Lung (tissue), 12 donors: ENCODE measurements around the gene ULK2. TPM values are rescaled to one million over a fixed set of nuclear protein-coding genes. Genes with fewer than 3 reads are reported as not detected.

Experiments used
- ATAC-seq: fragments of 200-7000 bp; cut with Tn5 transposase; one replicate; pipeline ENCODE4 v1.9.1; 2020; ENCODE audit warnings: moderate number of reproducible peaks; ENCODE audit not compliant: insufficient read depth, low FRiP score
- DNase-seq, 3 donors: peaks; one replicate each; pipeline ENCODE4 v3.0.0-alpha.2; 2013 to 2017
- H3K27ac ChIP-seq, 2 donors: one replicate each; pipeline ENCODE4 v1.5.1; 2013; ENCODE audit warnings: mild to moderate bottlenecking in 2 of 2, moderate library complexity in 2 of 2, control low read depth in 1 of 2, inconsistent platforms in 1 of 2, low read depth in 1 of 2, low read length in 1 of 2
- H3K27me3 ChIP-seq, 3 donors: one replicate each; pipeline ENCODE4 v1.5.1; 2013; ENCODE audit warnings: low read length in 2 of 3; ENCODE audit not compliant: control insufficient read depth in 3 of 3, insufficient read depth in 3 of 3
- H3K36me3 ChIP-seq, 4 donors: one replicate each; pipeline ENCODE4 v1.5.1; 2013; ENCODE audit warnings: low read length in 4 of 4, mild to moderate bottlenecking in 1 of 4, moderate library complexity in 1 of 4; ENCODE audit not compliant: control insufficient read depth in 4 of 4, insufficient read depth in 4 of 4
- H3K4me1 ChIP-seq, 5 donors: one replicate each; pipeline ENCODE4 v1.5.1; 2013; ENCODE audit warnings: low read length in 5 of 5, mild to moderate bottlenecking in 2 of 5, moderate library complexity in 1 of 5; ENCODE audit not compliant: control insufficient read depth in 5 of 5, insufficient read depth in 5 of 5
- H3K4me3 ChIP-seq: one replicate; pipeline ENCODE4 v1.5.1; 2013; ENCODE audit warnings: mild to moderate bottlenecking, control low read depth, moderate library complexity
- H3K9ac ChIP-seq, 2 donors: one replicate each; pipeline ENCODE4 v1.5.1; 2013; ENCODE audit warnings: low read length in 2 of 2, control low read depth in 1 of 2; ENCODE audit not compliant: insufficient read depth in 1 of 2
- H3K9me3 ChIP-seq, 4 donors: one replicate each; pipeline ENCODE4 v1.5.1; 2013; ENCODE audit warnings: low read length in 3 of 4, mild to moderate bottlenecking in 1 of 4, moderate library complexity in 1 of 4; ENCODE audit not compliant: control insufficient read depth in 4 of 4, insufficient read depth in 3 of 4
- WGBS, 2 donors: extraction: QIAGEN DNeasy Blood & Tissue Kit; methylation state at CpG; one replicate each; pipeline ENCODE4 v1.1.7; 2013; 5-methylcytosine and 5-hydroxymethylcytosine counted together
- polyA plus RNA-seq, 2 donors: library from polyadenylated mRNA; stranded (reverse); fragments of 200-250 nt; gene quantifications; one replicate each; pipeline ENCODE4 v1.2.1, GENCODE V29; 2013
- total RNA-seq, 2 donors: library from RNA; depleted of rRNA in 1 of 2; stranded (reverse); fragments of >200 nt in 1 of 2; gene quantifications; one replicate each; pipeline ENCODE4 v1.2.1, GENCODE V29; 2014 to 2021
- TF ChIP-seq, protein P1 (sequence below): IDR thresholded peaks from 2 replicates; pipeline ENCODE4 v1.5.1; 2012; ENCODE audit warnings: mild to moderate bottlenecking; ENCODE audit errors: control extremely low read depth, extremely low read depth
- donor health status: control.
- donor health status: control.
- donor health status: Bipolar disorder and iron deficiency.
- donor health status: healthy.
- donor health status: DM: yes; HTN: yes; CAD: no.

Gene ULK2
- total and polyA plus RNA-seq, 4 donors = 5.8 to 61.4 (median 16.5) TPM

DNA sequence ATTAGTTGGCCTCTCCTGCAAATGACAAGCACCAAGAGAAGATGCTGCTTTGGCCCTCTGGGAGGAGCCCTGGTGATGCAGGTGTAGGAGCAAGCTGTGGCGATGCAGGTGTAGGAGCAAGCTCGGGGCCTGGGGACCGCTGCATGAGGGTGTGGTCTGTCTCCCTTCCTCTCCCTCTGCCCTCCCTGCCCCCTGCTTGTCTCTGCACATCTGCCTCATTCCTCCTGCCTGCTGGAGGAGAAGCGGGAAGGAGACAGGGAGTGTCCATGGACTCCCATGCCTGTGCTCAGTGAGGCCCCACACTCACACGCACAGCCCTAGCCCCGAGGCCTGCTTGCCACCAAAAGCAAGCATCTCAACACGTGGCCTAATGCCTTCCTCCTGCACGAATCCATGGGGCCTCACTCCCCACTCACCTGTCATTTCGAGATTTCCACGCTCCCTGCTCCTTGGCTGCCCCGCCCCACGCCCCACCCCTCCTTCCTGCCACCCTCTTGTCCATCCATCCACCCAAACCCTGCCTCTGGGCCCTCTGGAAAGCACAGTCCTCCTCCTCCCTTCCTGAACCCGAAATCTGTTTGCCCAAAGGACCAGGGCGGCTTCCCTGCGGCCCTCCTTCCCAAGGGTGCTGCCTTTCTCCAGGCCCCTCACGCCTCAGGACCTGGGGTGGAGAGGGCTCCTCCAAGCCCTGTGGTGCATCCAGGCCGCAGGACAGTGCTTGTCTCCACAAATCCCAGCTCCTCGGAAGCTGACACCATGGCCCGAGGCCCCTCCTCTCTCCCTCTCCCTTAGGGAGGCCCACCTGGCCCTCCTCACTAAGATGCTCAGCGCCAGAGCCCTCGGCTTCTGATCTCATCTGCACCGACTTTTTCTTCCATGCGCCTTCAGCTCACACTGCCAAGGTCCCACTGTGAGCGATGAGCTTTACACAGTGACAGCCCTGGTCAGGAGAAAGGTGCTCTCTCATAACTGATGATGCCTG, 107.9 kb downstream of the ULK2 start:
- peak in 1 of 3 donors; percentile 4 for DNase-seq
- TF ChIP-seq, protein P1, sequence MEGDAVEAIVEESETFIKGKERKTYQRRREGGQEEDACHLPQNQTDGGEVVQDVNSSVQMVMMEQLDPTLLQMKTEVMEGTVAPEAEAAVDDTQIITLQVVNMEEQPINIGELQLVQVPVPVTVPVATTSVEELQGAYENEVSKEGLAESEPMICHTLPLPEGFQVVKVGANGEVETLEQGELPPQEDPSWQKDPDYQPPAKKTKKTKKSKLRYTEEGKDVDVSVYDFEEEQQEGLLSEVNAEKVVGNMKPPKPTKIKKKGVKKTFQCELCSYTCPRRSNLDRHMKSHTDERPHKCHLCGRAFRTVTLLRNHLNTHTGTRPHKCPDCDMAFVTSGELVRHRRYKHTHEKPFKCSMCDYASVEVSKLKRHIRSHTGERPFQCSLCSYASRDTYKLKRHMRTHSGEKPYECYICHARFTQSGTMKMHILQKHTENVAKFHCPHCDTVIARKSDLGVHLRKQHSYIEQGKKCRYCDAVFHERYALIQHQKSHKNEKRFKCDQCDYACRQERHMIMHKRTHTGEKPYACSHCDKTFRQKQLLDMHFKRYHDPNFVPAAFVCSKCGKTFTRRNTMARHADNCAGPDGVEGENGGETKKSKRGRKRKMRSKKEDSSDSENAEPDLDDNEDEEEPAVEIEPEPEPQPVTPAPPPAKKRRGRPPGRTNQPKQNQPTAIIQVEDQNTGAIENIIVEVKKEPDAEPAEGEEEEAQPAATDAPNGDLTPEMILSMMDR = no peak
- no peak overlapping the region for H3K4me3 ChIP-seq
- no peaks in the 10 kb centered on the region for H3K36me3 ChIP-seq
- 83 to 90% methylated on average over 24 of the region's 24 CpGs for WGBS, 2 donors
- H3K27ac ChIP-seq = no peak overlapping the region
- H3K9ac ChIP-seq = no peak overlapping the region
- no peak for ATAC-seq
- H3K27me3 ChIP-seq = no peaks in the 10 kb centered on the region
- no peaks in the 10 kb centered on the region for H3K9me3 ChIP-seq
- H3K4me1 ChIP-seq = peaks cover 0 to 6% (median 0%) of the 10 kb centered on the region in 5 donors

DNA sequence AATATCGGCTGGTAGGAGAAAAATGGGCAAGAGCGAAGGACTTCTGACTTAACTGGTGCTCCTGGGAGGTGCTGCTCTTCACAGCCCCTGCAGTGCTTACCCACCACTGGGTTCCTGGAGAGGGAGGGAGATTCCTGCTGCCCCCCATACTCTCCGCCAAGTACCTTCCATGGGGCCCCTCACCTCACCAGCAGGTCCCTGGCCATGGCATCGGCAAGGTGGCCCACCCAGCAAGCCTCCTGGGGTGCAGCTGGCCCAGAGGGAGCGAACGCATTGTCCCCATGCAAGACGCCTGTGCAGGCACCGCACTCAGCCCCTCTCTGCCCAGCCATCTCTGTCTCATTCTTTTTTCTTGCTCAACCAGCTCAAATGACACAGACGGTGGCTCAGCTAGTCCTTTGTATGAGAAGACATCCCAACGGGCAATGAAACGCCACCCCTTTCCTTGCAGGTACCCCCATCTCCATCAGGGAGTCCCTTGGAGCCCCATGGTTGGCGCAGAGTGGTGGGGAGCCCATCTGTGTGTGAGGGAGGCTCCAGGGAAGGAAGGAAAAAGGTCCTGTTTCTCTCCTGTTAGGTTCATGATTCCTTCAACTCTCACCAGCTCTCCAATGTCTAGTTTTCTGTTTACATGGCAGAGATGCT, 110.1 kb downstream of the ULK2 start:
- Histone ChIP-seq H3K4me1 (peaks cover 0 to 5% (median 0%) of the 10 kb centered on the region in 5 donors), H3K9me3 (no peaks in the 10 kb centered on the region), H3K36me3 (no peaks in the 10 kb centered on the region), H3K27ac (no peak overlapping the region), H3K9ac (no peak overlapping the region), H3K4me3 (no peak overlapping the region), H3K27me3 (no peaks in the 10 kb centered on the region)
- TF ChIP-seq, protein P1 = no peak
- 88 to 94% methylated on average over 12 of the region's 12 CpGs for WGBS, 2 donors
- DNase-seq (peak in 1 of 3 donors; percentile 4), ATAC-seq (no peak)

DNA sequence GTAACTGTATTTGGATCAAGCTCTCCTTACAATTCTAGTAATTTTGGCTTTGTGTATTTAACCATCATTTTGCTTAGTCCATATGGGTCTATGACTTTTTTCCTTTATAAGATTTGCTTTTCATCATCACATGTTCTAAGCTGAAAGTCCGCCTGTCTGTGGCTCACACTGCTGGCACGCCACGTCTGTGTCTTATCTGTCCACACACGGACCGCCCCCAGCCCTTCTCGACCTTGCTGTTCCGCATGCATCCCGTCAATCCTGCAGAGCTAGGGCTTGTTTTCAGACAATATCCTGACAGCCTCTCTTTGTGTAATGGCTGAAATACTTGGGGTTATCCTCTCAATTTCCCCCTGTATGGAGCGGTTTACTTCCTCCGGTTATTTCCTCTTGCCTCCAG, 111.2 kb downstream of the ULK2 start:
- TF ChIP-seq, protein P1 = no peak
- H3K9me3 ChIP-seq = no peaks in the 10 kb centered on the region
- H3K9ac ChIP-seq = no peak overlapping the region
- ATAC-seq (no peak), DNase-seq (peak in 1 of 3 donors; percentile 14)
- H3K27me3 ChIP-seq = no peaks in the 10 kb centered on the region
- H3K4me1 ChIP-seq = no peaks in the 10 kb centered on the region
- H3K4me3 ChIP-seq = no peak overlapping the region
- H3K36me3 ChIP-seq = no peaks in the 10 kb centered on the region
- 71 to 77% methylated on average over 10 of the region's 10 CpGs for WGBS, 2 donors
- no peak overlapping the region for H3K27ac ChIP-seq
